H1 (cell line): ENCODE data around the gene SURF2. TPM values are rescaled to one million over a fixed set of nuclear protein-coding genes. Genes with fewer than 3 reads are reported as not detected.

Experiments used
- CTCF ChIA-PET: fragments of 300-600 bp; sonication (Branson Sonifier 250); formaldehyde crosslinking; loops from one replicate; lab custom pipeline; 2021; ENCODE audit not compliant: partially characterized antibody; lab: Charles Lee
- POLR2A ChIA-PET: fragments of 300-600 bp; sonication (Branson Sonifier 250); formaldehyde crosslinking; loops from one replicate; lab custom pipeline; 2021; ENCODE audit warnings: inconsistent platforms; ENCODE audit not compliant: partially characterized antibody; lab: Charles Lee
- DNase-seq, 2 experiments: peaks; one replicate each; pipeline versions ENCODE4 v3.0.0 to v3.0.0-alpha.2; 2010 to 2022; ENCODE audit warnings: low spot score in 2 of 2, low read depth in 1 of 2, mixed read lengths in 1 of 2
- FAIRE-seq: peaks from 2 replicates; lab custom pipeline; 2011; peaks lifted over from hg19 to GRCh38; lab: Jason Lieb, UNC
- H2AFZ ChIP-seq: 2 replicates; pipeline ENCODE4 v1.8.1; 2012; ENCODE audit warnings: low read length, inconsistent platforms
- H2AK5ac ChIP-seq: 2 replicates; pipeline ENCODE4 v1.6.1; 2013; ENCODE audit warnings: low read depth, low read length
- H2BK120ac ChIP-seq: replicated peaks from 2 replicates; pipeline ENCODE3; 2013; ENCODE audit warnings: low read depth, low read length, inconsistent platforms
- H2BK12ac ChIP-seq: 2 replicates; pipeline ENCODE4 v1.6.1; 2013; ENCODE audit warnings: low read depth, low read length
- H2BK15ac ChIP-seq: 2 replicates; pipeline ENCODE4 v1.6.1; 2013; ENCODE audit warnings: low read length
- H2BK20ac ChIP-seq: 2 replicates; pipeline ENCODE4 v1.6.1; 2013; ENCODE audit warnings: low read length
- H2BK5ac ChIP-seq: 2 replicates; pipeline ENCODE4 v1.6.1; 2013; ENCODE audit warnings: low read depth, low read length
- H3K14ac ChIP-seq: 2 replicates; pipeline ENCODE4 v1.6.1; 2013; ENCODE audit warnings: inconsistent platforms; ENCODE audit not compliant: insufficient read length
- H3K18ac ChIP-seq: 2 replicates; pipeline ENCODE4 v1.6.1; 2013; ENCODE audit warnings: low read length; ENCODE audit errors: extremely low read depth
- H3K23ac ChIP-seq: 2 replicates; pipeline ENCODE4 v1.6.1; 2013; ENCODE audit warnings: inconsistent platforms; ENCODE audit not compliant: insufficient read length
- H3K23me2 ChIP-seq: 2 replicates; pipeline ENCODE4 v1.6.1; 2013; ENCODE audit warnings: low read depth, low read length
- H3K27ac ChIP-seq: 2 replicates; pipeline ENCODE4 v1.6.1; 2011; ENCODE audit warnings: low read depth, low read length, inconsistent platforms
- H3K27me3 ChIP-seq, 4 experiments: replicated peaks in 1 of 4; 1 replicate in 1 of 4; 2 replicates in 3 of 4; pipeline versions ENCODE4 v1.6.1 to v1.8.1; 2011 to 2013; ENCODE audit warnings: low read length in 3 of 4, mild to moderate bottlenecking in 3 of 4, inconsistent platforms in 2 of 4, mixed read lengths in 2 of 4, moderate library complexity in 1 of 4; ENCODE audit not compliant: control insufficient read depth in 3 of 4, insufficient read depth in 3 of 4; ENCODE audit errors: extremely low read depth in 1 of 4
- H3K36me3 ChIP-seq, 4 experiments: 2 replicates each; pipeline versions ENCODE4 v1.6.1 to v1.8.1; 2011 to 2013; ENCODE audit warnings: mild to moderate bottlenecking in 4 of 4, low read length in 3 of 4, moderate library complexity in 2 of 4, control low read depth in 1 of 4, inconsistent platforms in 1 of 4; ENCODE audit not compliant: insufficient read depth in 4 of 4, control insufficient read depth in 2 of 4
- H3K4ac ChIP-seq: replicated peaks from 2 replicates; pipeline ENCODE3; 2013; ENCODE audit warnings: low read length, low read depth, mixed read lengths, inconsistent platforms; ENCODE audit not compliant: insufficient read length
- H3K4me1 ChIP-seq, 4 experiments: replicated peaks in 1 of 4; 1 replicate in 1 of 4; 2 replicates in 3 of 4; pipeline versions ENCODE4 v1.6.1 to v1.8.1; 2011 to 2013; ENCODE audit warnings: low read length in 3 of 4, inconsistent platforms in 2 of 4, mixed read lengths in 1 of 4; ENCODE audit not compliant: insufficient read depth in 4 of 4, control insufficient read depth in 3 of 4
- H3K4me2 ChIP-seq, 2 experiments: 2 replicates each; pipeline versions ENCODE4 v1.6.1 to v1.8.1; 2011 to 2013; ENCODE audit warnings: low read depth in 2 of 2, low read length in 2 of 2, control low read depth in 1 of 2, inconsistent platforms in 1 of 2, mild to moderate bottlenecking in 1 of 2; ENCODE audit not compliant: insufficient read depth in 1 of 2
- H3K4me3 ChIP-seq, 4 experiments: fragments of 200-600, 300-600 bp in 1 of 4; sonication (generic), shearing (Covaris generic), sonication (Bioruptor Twin) in 1 of 4; 2 replicates each; pipeline versions ENCODE4 v1.5.1 to v1.8.1; 2011 to 2016; ENCODE audit warnings: low read length in 4 of 4, low read depth in 3 of 4, control low read depth in 2 of 4, inconsistent platforms in 2 of 4, mild to moderate bottlenecking in 2 of 4, mixed read lengths in 1 of 4, moderate library complexity in 1 of 4; ENCODE audit not compliant: insufficient read depth in 2 of 4; ENCODE audit errors: extremely low read depth in 1 of 4
- H3K56ac ChIP-seq: replicated peaks from 2 replicates; pipeline ENCODE3; 2013; ENCODE audit warnings: low read depth, mild to moderate bottlenecking, mixed read lengths, low read length, inconsistent platforms; ENCODE audit not compliant: insufficient read length
- H3K79me1 ChIP-seq: 2 replicates; pipeline ENCODE4 v1.6.1; 2013; ENCODE audit warnings: low read depth, low read length, control low read depth
- H3K79me2 ChIP-seq, 2 experiments: 2 replicates each; pipeline versions ENCODE4 v1.6.1 to v1.8.1; 2012 to 2013; ENCODE audit warnings: low read length in 2 of 2, mild to moderate bottlenecking in 2 of 2, inconsistent platforms in 1 of 2; ENCODE audit not compliant: insufficient read depth in 2 of 2, control insufficient read depth in 1 of 2
- H3K9ac ChIP-seq, 4 experiments: replicated peaks in 1 of 4; 1 replicate in 1 of 4; 2 replicates in 3 of 4; pipeline versions ENCODE4 v1.6.1 to v1.8.1; 2011 to 2013; ENCODE audit warnings: low read depth in 3 of 4, low read length in 3 of 4, control low read depth in 2 of 4, mild to moderate bottlenecking in 2 of 4, moderate library complexity in 2 of 4, inconsistent platforms in 1 of 4; ENCODE audit errors: extremely low read depth in 1 of 4
- H3K9me3 ChIP-seq, 2 experiments: 2 replicates each; pipeline versions ENCODE4 v1.6.1 to v1.8.1; 2012 to 2013; ENCODE audit warnings: mild to moderate bottlenecking in 2 of 2, moderate library complexity in 2 of 2, control low read depth in 1 of 2, inconsistent platforms in 1 of 2, low read depth in 1 of 2, low read length in 1 of 2, mixed read lengths in 1 of 2; ENCODE audit not compliant: insufficient read depth in 2 of 2
- H4K20me1 ChIP-seq, 2 experiments: replicated peaks in 1 of 2; 2 replicates each; pipeline versions ENCODE3 to v1.8.1; 2011 to 2013; ENCODE audit warnings: inconsistent platforms in 2 of 2, low read length in 2 of 2, mild to moderate bottlenecking in 1 of 2; ENCODE audit not compliant: insufficient read depth in 2 of 2, control insufficient read depth in 1 of 2
- H4K5ac ChIP-seq: 2 replicates; pipeline ENCODE4 v1.6.1; 2013; ENCODE audit warnings: low read length, low read depth, mixed read lengths, inconsistent platforms; ENCODE audit not compliant: insufficient read length
- H4K8ac ChIP-seq: 2 replicates; pipeline ENCODE4 v1.8.0; 2013; ENCODE audit warnings: mild to moderate bottlenecking, moderate library complexity, low read length, inconsistent platforms; ENCODE audit not compliant: insufficient read depth; ENCODE audit errors: extremely low read depth
- H4K91ac ChIP-seq: replicated peaks from 2 replicates; pipeline ENCODE3; 2013; ENCODE audit warnings: low read length, mixed read lengths, inconsistent platforms; ENCODE audit not compliant: insufficient read length
- CREB1 ChIP-seq: IDR thresholded peaks from 2 replicates; pipeline ENCODE4 v1.6.1; 2012; ENCODE audit warnings: inconsistent platforms
- CTCF ChIP-seq, 3 experiments: IDR thresholded peaks; 1 replicate in 2 of 3; 2 replicates in 1 of 3; pipeline versions ENCODE4 v1.5.1 to v1.6.1; 2011; ENCODE audit warnings: low read length in 3 of 3, mild to moderate bottlenecking in 3 of 3, inconsistent platforms in 2 of 3, low read depth in 1 of 3, moderate library complexity in 1 of 3; ENCODE audit not compliant: insufficient read depth in 1 of 3; ENCODE audit errors: control extremely low read depth in 1 of 3
- E2F6 ChIP-seq: IDR thresholded peaks from 2 replicates; pipeline ENCODE4 v1.6.1; 2012; ENCODE audit warnings: inconsistent platforms
- EGR1 ChIP-seq: IDR thresholded peaks from 2 replicates; pipeline ENCODE4 v1.6.1; 2011; ENCODE audit warnings: low read depth, low read length, borderline replicate concordance
- KDM4A ChIP-seq: IDR thresholded peaks from one replicate; pipeline ENCODE4 v1.7.1; 2012; ENCODE audit warnings: low read depth, mild to moderate bottlenecking, moderate library complexity, low read length, inconsistent platforms; ENCODE audit not compliant: severe bottlenecking
- PHF8 ChIP-seq: fragments of 200-600 bp; sonication (generic); conservative IDR thresholded peaks from 2 replicates; pipeline ENCODE4 v1.7.1; 2012; ENCODE audit warnings: low read depth, mild to moderate bottlenecking, inconsistent platforms, low read length, moderate library complexity
- RFX5 ChIP-seq: IDR thresholded peaks from 2 replicates; pipeline ENCODE4 v1.6.1; 2011; ENCODE audit warnings: low read depth, low read length, improper control_type of control experiment, borderline replicate concordance
- RXRA ChIP-seq: IDR thresholded peaks from 2 replicates; pipeline ENCODE4 v1.6.1; 2011; ENCODE audit warnings: low read depth, mild to moderate bottlenecking, low read length, moderate library complexity; ENCODE audit not compliant: insufficient read depth
- SIX5 ChIP-seq: IDR thresholded peaks from 2 replicates; pipeline ENCODE4 v1.6.1; 2011; ENCODE audit warnings: mild to moderate bottlenecking, low read depth, low read length
- SRF ChIP-seq: IDR thresholded peaks from 2 replicates; pipeline ENCODE4 v1.6.1; 2011; ENCODE audit warnings: mild to moderate bottlenecking, low read depth, low read length, moderate library complexity
- ZNF274 ChIP-seq: IDR thresholded peaks from 2 replicates; pipeline ENCODE4 v1.7.0; 2012; ENCODE audit warnings: low read length, borderline replicate concordance; ENCODE audit errors: extremely low read depth
- WGBS, 2 experiments: shearing (Covaris generic) in 1 of 2; methylation state at CpG; one replicate each; pipeline versions ENCODE4 v1.1.6 to v1.1.7; 2013 to 2015; ENCODE audit warnings: low lambda C conversion rate in 2 of 2, mixed read lengths in 2 of 2, inconsistent platforms in 1 of 2, low coverage in 1 of 2, missing lambda C conversion rate in 1 of 2; ENCODE audit not compliant: insufficient replicate concordance in 2 of 2, insufficient coverage in 1 of 2, insufficient read length in 1 of 2; ENCODE audit errors: extremely low coverage in 1 of 2, missing lambda C conversion rate in 1 of 2; 5-methylcytosine and 5-hydroxymethylcytosine counted together
- polyA plus RNA-seq, 7 experiments: library from polyadenylated mRNA; depleted of rRNA in 3 of 7; stranded (reverse) in 5 of 7; unstranded in 2 of 7; fragments of >200 nt in 5 of 7; fragments of 200-250 nt in 2 of 7; gene quantifications; 1 replicate in 5 of 7; 2 replicates in 1 of 7; 4 replicates in 1 of 7; pipeline versions ENCODE4 v1.2.1 to v1.2.3, GENCODE V29; 2011 to 2013; ENCODE audit warnings: missing spikeins in 2 of 7, mixed read lengths in 2 of 7
- total RNA-seq: library from RNA; stranded (reverse); fragmentation: NEBNext Ultra II Directional; extraction: Animal tissue kit (Norgen Biotek cat#: 25700); gene quantifications from 2 replicates; pipeline ENCODE4 v1.2.1, GENCODE V29; 2021

SURF2 gene
- total and polyA plus RNA-seq, 2 of the 8 experiments (the other 6 are each of a cell fraction or from before 2014, with no cell fraction given) = 36.6 to 37.7 TPM

GRCh38 chr9:133397895-133398294 is 41.5 kb downstream of the SURF2 start:
- Histone ChIP-seq H3K4ac (no peak overlapping the region), H3K4me2 (no peak overlapping the region), H3K14ac (no peak overlapping the region), H2AK5ac (no peak overlapping the region), H3K56ac (no peak overlapping the region), H2BK5ac (no peak overlapping the region), H4K5ac (no peak overlapping the region), H3K27me3 (no peaks in the 10 kb centered on the region; a peak in 3 of 7 replicates), H3K79me2 (no peaks in the 10 kb centered on the region), H4K20me1 (peaks cover 0 to 7% of the 10 kb centered on the region in 2 experiments), H2BK12ac (no peak overlapping the region), H3K18ac (no peak overlapping the region), H3K4me1 (no peaks in the 10 kb centered on the region), H3K23me2 (peaks cover 7% of the 10 kb centered on the region; the same call in 1 of the 2 replicates), H3K9ac (no peak overlapping the region), H3K27ac (no peak overlapping the region), H3K9me3 (no peaks in the 10 kb centered on the region), H4K8ac (no peak overlapping the region), H2BK20ac (no peak overlapping the region), H3K36me3 (no peaks in the 10 kb centered on the region; a peak in 1 of 8 replicates), H3K79me1 (no peaks in the 10 kb centered on the region), H2AFZ (no peak overlapping the region), H3K4me3 (no peak overlapping the region), H4K91ac (no peak overlapping the region), H2BK120ac (no peak overlapping the region), H2BK15ac (no peak overlapping the region), H3K23ac (no peak overlapping the region)
- DNase-seq (no peak), FAIRE-seq (no peak)
- 89% methylated on average over 9 of the region's 9 CpGs; no CpG with 5 or more reads in 1 of the 2 experiments for WGBS, 2 experiments
- ChIA-PET POLR2A (interaction anchor here (0.9 to 2.5 kb wide), 10 partner anchors 9 to 50 kb away, joined by 3 to 13 read pairs (median 4); partner anchors contain the start of genes MED22, REXO4, RPL7A and STKLD1), CTCF (interaction anchor here (0.7 to 5.7 kb wide), 16 partner anchors 8 to 179 kb away, joined by 3 to 52 read pairs (median 4); partner anchors contain the start of genes ADAMTS13 and STKLD1)
- TF ChIP-seq EGR1 (no peak), E2F6 (no peak), CREB1 (no peak), PHF8 (no peak), SRF (no peak), SIX5 (no peak), KDM4A (no peak), CTCF (IDR thresholded peaks at IDR 0.05; ENCODE audit: control extremely low read depth in 1 of 3, insufficient read depth in 1 of 3, low read depth in 1 of 3, low read length in 3 of 3) (no peak), RFX5 (no peak), RXRA (no peak), ZNF274 (no peak)
